GM15510 (cell line): ENCODE results near the gene CYP1A2.
A peak's percentile ranks its signal among the peaks of the same experiment; 100 is the strongest.

Source experiments
- POLR2A ChIP-seq: IDR thresholded peaks from 3 replicates; pipeline ENCODE4 v1.6.1; 2011; ENCODE audit warnings: borderline replicate concordance; ENCODE audit not compliant: insufficient read length; ENCODE audit errors: extremely low read depth

Gene CYP1A2

DNA sequence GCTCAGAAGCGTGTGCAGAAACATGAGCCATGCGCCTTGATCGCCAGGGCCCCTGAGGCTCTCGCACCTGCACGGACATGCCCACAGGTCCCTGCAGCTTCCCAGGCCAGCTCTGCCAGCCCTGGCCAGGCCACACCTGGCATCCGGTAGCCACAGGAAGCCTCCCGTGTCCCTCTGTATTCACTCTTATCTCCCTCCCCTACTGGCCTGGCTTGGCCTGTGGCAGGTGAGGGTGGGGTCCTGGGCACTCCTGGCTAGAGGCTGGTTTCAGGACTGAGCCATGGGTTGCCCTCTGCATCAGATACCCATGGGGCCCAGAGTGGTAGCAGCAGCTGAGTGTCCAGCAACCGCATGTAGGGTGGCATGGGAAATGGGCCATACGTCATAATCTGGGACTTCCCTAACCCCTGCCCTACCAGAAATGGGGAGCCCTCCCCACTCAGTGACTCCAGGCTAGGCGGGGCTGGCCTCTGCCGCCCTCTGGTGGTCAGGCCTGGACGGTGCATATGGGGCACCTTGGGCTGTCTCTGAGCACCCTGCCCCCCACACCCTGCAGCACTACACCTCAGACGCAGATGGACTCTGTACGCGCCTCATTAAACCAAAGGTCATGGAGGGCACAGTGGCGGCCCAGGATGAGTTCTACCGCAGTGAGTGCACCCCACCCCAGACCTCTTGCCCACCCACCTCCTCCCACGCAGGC lies 51.4 kb downstream of the CYP1A2 start:
- TF ChIP-seq POLR2A, result peak; percentile 13

GRCh38 chr15:74800559-74801094 lies 52.0 kb downstream of the CYP1A2 start:
- no peak for TF ChIP-seq POLR2A

- no peak for TF ChIP-seq POLR2A
Measured at GRCh38 chr15:74801311-74801997, 52.8 kb downstream of the CYP1A2 start.

GRCh38 chr15:74802290-74802689 lies 53.6 kb downstream of the CYP1A2 start:
- TF ChIP-seq POLR2A, result no peak

DNA sequence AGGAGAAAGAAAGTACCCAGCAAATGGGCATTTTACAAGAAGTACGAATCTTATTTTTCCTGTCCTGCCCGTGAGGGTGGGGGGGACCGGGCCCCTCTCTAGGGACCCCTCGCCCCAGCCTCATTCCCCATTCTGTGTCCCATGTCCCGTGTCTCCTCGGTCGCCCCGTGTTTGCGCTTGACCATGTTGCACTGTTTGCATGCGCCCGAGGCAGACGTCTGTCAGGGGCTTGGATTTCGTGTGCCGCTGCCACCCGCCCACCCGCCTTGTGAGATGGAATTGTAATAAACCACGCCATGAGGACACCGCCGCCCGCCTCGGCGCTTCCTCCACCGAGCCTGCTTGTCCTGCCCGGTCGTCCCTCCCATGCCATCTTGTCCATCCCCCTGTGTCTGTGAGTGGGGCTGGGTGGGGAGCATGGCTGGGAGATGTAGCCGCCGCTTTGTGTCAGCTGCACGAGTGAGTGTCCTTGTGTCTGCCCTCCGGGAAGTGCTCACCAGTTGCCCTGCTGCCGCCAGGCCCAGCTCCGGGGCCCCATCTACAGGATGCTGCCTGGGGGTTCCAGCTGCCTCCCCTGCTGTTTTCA lies 54.3 kb downstream of the CYP1A2 start:
- no peak for TF ChIP-seq POLR2A

DNA sequence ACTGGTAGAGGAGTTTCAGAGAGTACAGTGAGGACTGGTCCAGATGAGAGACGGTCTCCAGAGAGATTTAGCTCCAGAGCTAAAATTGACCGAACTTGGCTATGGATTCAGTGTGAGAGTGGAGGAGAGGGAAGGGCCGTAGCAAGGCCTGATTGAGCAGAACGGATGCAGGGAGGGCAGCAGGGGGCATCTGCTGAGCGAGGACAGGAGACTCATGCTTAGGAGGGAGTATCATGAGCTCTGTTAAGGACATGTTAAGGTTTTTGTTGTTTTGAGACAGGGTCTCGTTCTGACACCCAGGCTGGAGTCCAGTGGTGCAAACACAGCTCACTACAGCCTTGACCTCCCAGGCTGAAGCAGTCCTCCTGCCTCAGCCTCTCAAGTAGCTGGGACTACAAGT lies 56.3 kb downstream of the CYP1A2 start:
- TF ChIP-seq POLR2A, result peak; percentile 10
